HL-60 (cell line): ENCODE measurements around the gene LLPH.

Source experiments
- DNase-seq, 2 experiments: peaks; one replicate each; pipeline ENCODE4 v3.0.0-alpha.2; 2010 to 2020; ENCODE audit warnings: low read depth in 1 of 2, low spot score in 1 of 2
- H3K27ac ChIP-seq: fragments of 250-450 bp; sonication (Bioruptor Pico); replicated peaks from 2 replicates; pipeline ENCODE4 v1.5.1; 2020; ENCODE audit warnings: mild to moderate bottlenecking, moderate library complexity
- H3K27me3 ChIP-seq: fragments of 250-450 bp; sonication (Bioruptor Pico); 2 replicates; pipeline ENCODE4 v1.5.1; 2021; ENCODE audit warnings: mild to moderate bottlenecking, moderate library complexity; ENCODE audit not compliant: insufficient read depth, poor library complexity, severe bottlenecking
- H3K4me3 ChIP-seq: replicated peaks from 2 replicates; pipeline ENCODE4 v1.5.1; 2011; ENCODE audit warnings: mild to moderate bottlenecking, control low read depth, low read length; ENCODE audit not compliant: insufficient read depth
- CTCF ChIP-seq: IDR thresholded peaks from one replicate; pipeline ENCODE4 v1.5.1; 2011; ENCODE audit warnings: low read length, control low read depth, inconsistent platforms; ENCODE audit not compliant: insufficient read depth
- GABPA ChIP-seq: IDR thresholded peaks from 2 replicates; pipeline ENCODE4 v1.6.1; 2012; ENCODE audit warnings: low read depth
- POLR2AphosphoS5 ChIP-seq: IDR thresholded peaks from 2 replicates; pipeline ENCODE4 v1.6.1; 2012; ENCODE audit warnings: low read depth
- REST ChIP-seq: IDR thresholded peaks from 2 replicates; pipeline ENCODE4 v1.6.1; 2012; ENCODE audit warnings: low read depth; ENCODE audit not compliant: insufficient replicate concordance
- SPI1 ChIP-seq: IDR thresholded peaks from 2 replicates; pipeline ENCODE4 v1.6.1; 2012; ENCODE audit warnings: low read depth, mild to moderate bottlenecking, borderline replicate concordance

The LLPH gene

GRCh38 chr12:66119229-66119869 is 11.2 kb downstream of the LLPH start:
- H3K27me3 ChIP-seq: no peaks in the 10 kb centered on the region
- peak in 1 of 2 experiments; percentile 53 for DNase-seq
- no peak for TF ChIP-seq POLR2AphosphoS5
- peak; percentile 82 for TF ChIP-seq SPI1
- no peak overlapping the region for H3K4me3 ChIP-seq
- H3K27ac ChIP-seq: peak overlapping the region; percentile 44

GRCh38 chr12:66118240-66118891 is 12.2 kb downstream of the LLPH start:
- TF ChIP-seq POLR2AphosphoS5: no peak
- no peak for TF ChIP-seq CTCF
- TF ChIP-seq SPI1: no peak
- TF ChIP-seq GABPA: no peak
- no peak for TF ChIP-seq REST
- Histone ChIP-seq H3K4me3 (no peak overlapping the region), H3K27ac (no peak overlapping the region), H3K27me3 (no peaks in the 10 kb centered on the region)
- no peak for DNase-seq

GRCh38 chr12:66117242-66117641 is 13.3 kb downstream of the LLPH start:
- no peak for DNase-seq
- H3K27ac ChIP-seq: no peak overlapping the region
- TF ChIP-seq REST: no peak
- no peak for TF ChIP-seq SPI1
- no peak for TF ChIP-seq CTCF
- no peak for TF ChIP-seq POLR2AphosphoS5
- TF ChIP-seq GABPA: no peak
- no peaks in the 10 kb centered on the region for H3K27me3 ChIP-seq
- no peak overlapping the region for H3K4me3 ChIP-seq

GRCh38 chr12:66115071-66115600 is 15.4 kb downstream of the LLPH start:
- TF ChIP-seq SPI1 (no peak), POLR2AphosphoS5 (no peak), REST (no peak), GABPA (no peak)
- H3K27ac ChIP-seq: no peak overlapping the region
- H3K27me3 ChIP-seq: no peaks in the 10 kb centered on the region
- DNase-seq: no peak
- no peak overlapping the region for H3K4me3 ChIP-seq
